Heart left ventricle (tissue), 13 donors: Measurements from ENCODE around the gene CHKA.

Experiments used
- POLR2A ChIP-seq, 2 donors: fragments of 450-650 bp; IDR thresholded peaks; one replicate each; pipeline ENCODE4 v1.6.1; 2017; ENCODE audit warnings: antibody characterized with exemption in 2 of 2, mild to moderate bottlenecking in 2 of 2, moderate library complexity in 2 of 2
- TF ChIP-seq, protein P1 (sequence below), 12 donors: fragments of 200-600 bp; sonication (generic) in 4 of 12; IDR thresholded peaks; one replicate each; pipeline versions ENCODE4 v1.5.0 to v1.8.0; 2018 to 2022; ENCODE audit warnings: antibody characterized with exemption in 12 of 12, mild to moderate bottlenecking in 5 of 12
- donor health status: ischemic (EF 13 %, LVEDD 7.1; RV severe dilation, severe dysfunction).
- donor health status: DM: no; HTN: yes; CAD: no.
- donor health status: DM: no; HTN: no; CAD: no.
- donor health status: ischemic (EF 25% LVEDD 6.9; RV normal size, moderate dysfunction).
- donor health status: ischemic (EF 25% LVEDD 5.7; RV mildly dilated, moderate dysfunction).
- donor health status: ischemic (EF 35%, LVEDD 5.7; RV mildly dilated, moderate dysfunction).
- donor health status: nonischemic (EF 11% LVEDD 7.7; RV severe dilation, severe dysfunction).
- donor health status: DM: yes; HTN: yes; CAD: no.
- donor health status: PGD.
- donor health status: ischemic (EF 29% LVEDD 5.4; RV normal size, mild dysfunction).
- donor health status: nonischemic (EF 23%, LVEDD 6.1; RV moderate dilation, normal function).

DNA sequence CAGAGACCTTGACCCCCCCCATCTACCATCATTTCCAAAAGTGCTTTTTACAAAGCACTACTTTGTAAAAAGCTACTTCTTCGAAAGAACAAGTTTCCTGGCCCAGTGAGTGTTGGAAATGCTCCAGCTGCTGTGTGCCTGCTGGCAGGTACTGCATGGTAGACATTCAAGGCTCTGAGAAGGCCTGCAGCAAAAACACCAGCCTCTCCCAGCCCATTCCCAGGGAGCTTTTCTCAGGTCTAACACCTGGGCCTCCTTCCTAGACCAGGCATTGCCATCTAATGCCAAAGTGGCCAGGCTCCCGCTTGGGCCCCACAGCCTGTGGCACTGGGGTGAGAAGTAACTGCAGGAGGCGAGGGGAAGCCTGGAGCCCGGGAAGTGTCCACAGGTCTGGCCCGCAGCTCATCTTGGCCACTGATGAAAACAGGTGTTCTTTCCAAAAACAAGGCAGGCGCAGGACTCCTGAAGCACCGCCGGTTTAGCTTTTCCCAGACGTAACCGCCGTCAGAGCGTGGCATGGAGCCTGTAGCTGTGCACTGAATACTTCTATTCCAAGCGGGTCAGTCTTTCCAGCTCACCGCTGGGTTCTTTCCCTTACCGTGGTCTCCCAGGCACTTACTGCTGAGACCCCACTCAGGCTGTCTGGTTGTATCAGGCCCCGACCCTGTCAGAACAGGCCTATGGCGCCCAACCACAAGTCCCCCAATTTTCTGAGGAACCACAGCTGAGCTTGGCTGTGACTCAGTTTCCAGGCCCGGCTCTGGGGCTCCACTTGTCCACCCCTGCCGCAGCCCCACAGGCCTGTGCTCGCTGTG, 83.6 kb downstream of the CHKA start:
- TF ChIP-seq, protein P1, sequence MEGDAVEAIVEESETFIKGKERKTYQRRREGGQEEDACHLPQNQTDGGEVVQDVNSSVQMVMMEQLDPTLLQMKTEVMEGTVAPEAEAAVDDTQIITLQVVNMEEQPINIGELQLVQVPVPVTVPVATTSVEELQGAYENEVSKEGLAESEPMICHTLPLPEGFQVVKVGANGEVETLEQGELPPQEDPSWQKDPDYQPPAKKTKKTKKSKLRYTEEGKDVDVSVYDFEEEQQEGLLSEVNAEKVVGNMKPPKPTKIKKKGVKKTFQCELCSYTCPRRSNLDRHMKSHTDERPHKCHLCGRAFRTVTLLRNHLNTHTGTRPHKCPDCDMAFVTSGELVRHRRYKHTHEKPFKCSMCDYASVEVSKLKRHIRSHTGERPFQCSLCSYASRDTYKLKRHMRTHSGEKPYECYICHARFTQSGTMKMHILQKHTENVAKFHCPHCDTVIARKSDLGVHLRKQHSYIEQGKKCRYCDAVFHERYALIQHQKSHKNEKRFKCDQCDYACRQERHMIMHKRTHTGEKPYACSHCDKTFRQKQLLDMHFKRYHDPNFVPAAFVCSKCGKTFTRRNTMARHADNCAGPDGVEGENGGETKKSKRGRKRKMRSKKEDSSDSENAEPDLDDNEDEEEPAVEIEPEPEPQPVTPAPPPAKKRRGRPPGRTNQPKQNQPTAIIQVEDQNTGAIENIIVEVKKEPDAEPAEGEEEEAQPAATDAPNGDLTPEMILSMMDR (IDR thresholded peaks at IDR 0.05) = no peak
- TF ChIP-seq POLR2A (IDR thresholded peaks at IDR 0.05) = no peak
